ENCODE results near the gene AFF3.

The AFF3 gene

GRCh38 chr2:99816908-99817307 is 325.5 kb downstream of the AFF3 start:
- no peak for DNase-seq

- DNase-seq, result no peak
These were observed 330.0 kb downstream of the AFF3 start for GRCh38 chr2:99812426-99812825.

GRCh38 chr2:99811544-99811943 is 330.8 kb downstream of the AFF3 start:
- no peak for DNase-seq

- DNase-seq, result peak; percentile 64
These were observed 332.2 kb downstream of the AFF3 start for GRCh38 chr2:99810225-99810624.

- DNase-seq, result no peak
These were observed 333.0 kb downstream of the AFF3 start for GRCh38 chr2:99809259-99809900.

GRCh38 chr2:99808361-99809200 is 333.8 kb downstream of the AFF3 start:
- DNase-seq, result no peak

- no peak for DNase-seq
These were observed 335.6 kb downstream of the AFF3 start for GRCh38 chr2:99806758-99807157.

- DNase-seq, result no peak
These were observed 336.4 kb downstream of the AFF3 start for GRCh38 chr2:99805930-99806476.

GRCh38 chr2:99803846-99804245 is 338.5 kb downstream of the AFF3 start:
- DNase-seq, result no peak

GRCh38 chr2:99802734-99803133 is 339.7 kb downstream of the AFF3 start:
- DNase-seq, result no peak

GRCh38 chr2:99801327-99801901 is 341.0 kb downstream of the AFF3 start:
- no peak for DNase-seq

- DNase-seq, result no peak
These were observed 344.9 kb downstream of the AFF3 start for GRCh38 chr2:99797475-99797874.

GRCh38 chr2:99794414-99794813 is 348.0 kb downstream of the AFF3 start:
- DNase-seq, result no peak

GRCh38 chr2:99793022-99793421 is 349.4 kb downstream of the AFF3 start:
- DNase-seq, result no peak

- no peak for DNase-seq
These were observed 352.5 kb downstream of the AFF3 start for GRCh38 chr2:99789849-99790248.

- DNase-seq, result no peak
These were observed 354.5 kb downstream of the AFF3 start for GRCh38 chr2:99787769-99788382.

- DNase-seq, result no peak
These were observed 355.6 kb downstream of the AFF3 start for GRCh38 chr2:99786636-99787390.

GRCh38 chr2:99784946-99785345 is 357.4 kb downstream of the AFF3 start:
- DNase-seq, result no peak

- DNase-seq, result no peak
These were observed 358.1 kb downstream of the AFF3 start for GRCh38 chr2:99784282-99784681.

GRCh38 chr2:99780276-99780675 is 362.1 kb downstream of the AFF3 start:
- no peak for DNase-seq

GRCh38 chr2:99779276-99779675 is 363.1 kb downstream of the AFF3 start:
- DNase-seq, result no peak

GRCh38 chr2:99777656-99778290 is 364.6 kb downstream of the AFF3 start:
- DNase-seq, result no peak

Measured in NCI-H345 (cell line).